ENCODE data around the gene FN3K. TPM values are rescaled to one million over a fixed set of nuclear protein-coding genes. Genes with fewer than 3 reads are reported as not detected.

The FN3K gene
- total and polyA plus RNA-seq, 2 of the 13 experiments (the other 11 are each of a cell fraction or from before 2014, with no cell fraction given) = 3.5 to 12.2 TPM

DNA sequence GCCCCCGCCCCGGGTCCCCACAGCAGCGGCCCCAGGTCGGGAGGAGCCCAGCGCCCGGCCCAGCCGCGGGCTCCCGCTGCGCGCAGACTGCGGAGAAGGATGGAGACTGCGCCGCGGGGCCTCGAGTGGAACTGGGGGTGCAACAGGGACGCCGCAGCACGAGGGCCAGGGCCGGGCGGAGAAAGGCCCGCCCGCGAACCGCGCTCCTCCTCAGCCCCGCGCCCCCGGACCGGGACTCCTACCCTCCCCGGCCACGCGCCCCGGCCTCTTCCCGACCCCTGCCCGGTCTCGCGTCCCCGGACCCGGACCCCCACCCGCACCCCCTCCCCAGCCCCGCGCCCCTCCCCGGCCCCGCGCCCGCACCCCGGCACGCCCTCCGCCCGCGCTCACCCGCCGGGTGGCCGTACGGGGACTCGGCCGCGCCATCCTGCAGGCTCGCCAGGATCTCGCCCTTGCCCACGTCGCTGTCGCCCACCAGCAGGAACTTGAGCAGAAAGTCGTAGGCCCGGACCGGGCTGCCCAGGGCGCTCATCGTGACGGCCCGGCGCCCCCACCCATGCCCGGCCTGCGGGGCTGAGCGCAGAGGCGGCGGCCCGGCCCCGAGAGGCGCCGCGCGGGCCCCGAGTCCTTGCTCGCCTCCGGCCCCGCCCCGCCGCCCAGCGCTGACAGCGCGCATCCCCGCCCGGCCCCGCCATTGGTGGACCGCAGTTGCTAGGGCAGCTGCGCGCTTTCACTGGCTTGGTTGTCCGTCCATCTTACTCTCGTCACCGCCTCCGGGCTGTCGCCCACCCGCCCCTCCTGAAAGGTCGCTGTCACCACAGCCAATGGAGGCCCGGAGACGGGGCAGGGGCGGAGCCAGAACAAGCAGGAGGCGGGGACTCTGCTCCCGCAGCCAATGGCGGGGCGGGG, 37.1 kb upstream of the FN3K start, which contains the start of gene RAB40B (continued):
- TF ChIP-seq ZNF451 (CRISPR knock-in tag; IDR thresholded peaks at IDR 0.05) (no peak), ATRX (CRISPR knock-in tag; IDR thresholded peaks at IDR 0.05; ENCODE audit: borderline replicate concordance) (no peak), SP140L (CRISPR knock-in tag; IDR thresholded peaks at IDR 0.05; ENCODE audit: borderline replicate concordance) (no peak), ZNF788 (CRISPR knock-in tag; IDR thresholded peaks at IDR 0.05; ENCODE audit: borderline replicate concordance) (no peak), CENPX (CRISPR knock-in tag; IDR thresholded peaks at IDR 0.05) (no peak), HOXA9 (CRISPR knock-in tag; IDR thresholded peaks at IDR 0.05; ENCODE audit: borderline replicate concordance) (no peak), ZNF83 (CRISPR knock-in tag; IDR thresholded peaks at IDR 0.05; ENCODE audit: borderline replicate concordance) (no peak), ZNF460 (CRISPR knock-in tag; IDR thresholded peaks at IDR 0.05; ENCODE audit: borderline replicate concordance) (no peak), ISL2 (CRISPR knock-in tag; IDR thresholded peaks at IDR 0.05) (0 out of 2 replicates have a peak, but pooled peaks have one; percentile 0)
- TF ChIP-seq, protein P1, sequence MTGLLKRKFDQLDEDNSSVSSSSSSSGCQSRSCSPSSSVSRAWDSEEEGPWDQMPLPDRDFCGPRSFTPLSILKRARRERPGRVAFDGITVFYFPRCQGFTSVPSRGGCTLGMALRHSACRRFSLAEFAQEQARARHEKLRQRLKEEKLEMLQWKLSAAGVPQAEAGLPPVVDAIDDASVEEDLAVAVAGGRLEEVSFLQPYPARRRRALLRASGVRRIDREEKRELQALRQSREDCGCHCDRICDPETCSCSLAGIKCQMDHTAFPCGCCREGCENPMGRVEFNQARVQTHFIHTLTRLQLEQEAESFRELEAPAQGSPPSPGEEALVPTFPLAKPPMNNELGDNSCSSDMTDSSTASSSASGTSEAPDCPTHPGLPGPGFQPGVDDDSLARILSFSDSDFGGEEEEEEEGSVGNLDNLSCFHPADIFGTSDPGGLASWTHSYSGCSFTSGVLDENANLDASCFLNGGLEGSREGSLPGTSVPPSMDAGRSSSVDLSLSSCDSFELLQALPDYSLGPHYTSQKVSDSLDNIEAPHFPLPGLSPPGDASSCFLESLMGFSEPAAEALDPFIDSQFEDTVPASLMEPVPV (CRISPR knock-in tag; IDR thresholded peaks at IDR 0.05) = no peak; the same call in 1 of the 2 replicates
- TF ChIP-seq, protein P2, sequence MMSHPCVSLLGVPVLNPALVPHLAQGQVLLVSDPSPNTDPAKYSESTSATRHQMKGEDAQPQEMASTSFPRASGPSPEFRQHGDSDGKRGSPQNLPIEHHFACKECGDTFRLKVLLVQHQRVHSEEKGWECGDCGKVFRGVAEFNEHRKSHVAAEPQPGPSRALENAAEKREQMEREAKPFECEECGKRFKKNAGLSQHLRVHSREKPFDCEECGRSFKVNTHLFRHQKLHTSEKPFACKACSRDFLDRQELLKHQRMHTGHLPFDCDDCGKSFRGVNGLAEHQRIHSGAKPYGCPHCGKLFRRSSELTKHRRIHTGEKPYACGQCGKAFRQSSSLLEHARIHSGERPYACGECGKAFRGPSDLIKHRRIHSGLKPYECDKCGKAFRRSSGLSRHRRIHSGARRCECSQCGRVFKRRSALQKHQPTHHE (CRISPR knock-in tag; IDR thresholded peaks at IDR 0.05; ENCODE audit: borderline replicate concordance) = no peak
- TF ChIP-seq, protein P3, sequence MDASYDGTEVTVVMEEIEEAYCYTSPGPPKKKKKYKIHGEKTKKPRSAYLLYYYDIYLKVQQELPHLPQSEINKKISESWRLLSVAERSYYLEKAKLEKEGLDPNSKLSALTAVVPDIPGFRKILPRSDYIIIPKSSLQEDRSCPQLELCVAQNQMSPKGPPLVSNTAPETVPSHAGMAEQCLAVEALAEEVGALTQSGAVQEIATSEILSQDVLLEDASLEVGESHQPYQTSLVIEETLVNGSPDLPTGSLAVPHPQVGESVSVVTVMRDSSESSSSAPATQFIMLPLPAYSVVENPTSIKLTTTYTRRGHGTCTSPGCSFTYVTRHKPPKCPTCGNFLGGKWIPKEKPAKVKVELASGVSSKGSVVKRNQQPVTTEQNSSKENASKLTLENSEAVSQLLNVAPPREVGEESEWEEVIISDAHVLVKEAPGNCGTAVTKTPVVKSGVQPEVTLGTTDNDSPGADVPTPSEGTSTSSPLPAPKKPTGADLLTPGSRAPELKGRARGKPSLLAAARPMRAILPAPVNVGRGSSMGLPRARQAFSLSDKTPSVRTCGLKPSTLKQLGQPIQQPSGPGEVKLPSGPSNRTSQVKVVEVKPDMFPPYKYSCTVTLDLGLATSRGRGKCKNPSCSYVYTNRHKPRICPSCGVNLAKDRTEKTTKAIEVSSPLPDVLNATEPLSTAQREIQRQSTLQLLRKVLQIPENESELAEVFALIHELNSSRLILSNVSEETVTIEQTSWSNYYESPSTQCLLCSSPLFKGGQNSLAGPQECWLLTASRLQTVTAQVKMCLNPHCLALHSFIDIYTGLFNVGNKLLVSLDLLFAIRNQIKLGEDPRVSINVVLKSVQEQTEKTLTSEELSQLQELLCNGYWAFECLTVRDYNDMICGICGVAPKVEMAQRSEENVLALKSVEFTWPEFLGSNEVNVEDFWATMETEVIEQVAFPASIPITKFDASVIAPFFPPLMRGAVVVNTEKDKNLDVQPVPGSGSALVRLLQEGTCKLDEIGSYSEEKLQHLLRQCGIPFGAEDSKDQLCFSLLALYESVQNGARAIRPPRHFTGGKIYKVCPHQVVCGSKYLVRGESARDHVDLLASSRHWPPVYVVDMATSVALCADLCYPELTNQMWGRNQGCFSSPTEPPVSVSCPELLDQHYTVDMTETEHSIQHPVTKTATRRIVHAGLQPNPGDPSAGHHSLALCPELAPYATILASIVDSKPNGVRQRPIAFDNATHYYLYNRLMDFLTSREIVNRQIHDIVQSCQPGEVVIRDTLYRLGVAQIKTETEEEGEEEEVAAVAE (CRISPR knock-in tag; IDR thresholded peaks at IDR 0.05; ENCODE audit: borderline replicate concordance) = no peak
